Raji (cell line): ENCODE results near the gene RTF2.

Source experiments
- POLR2A ChIP-seq: IDR thresholded peaks from 2 replicates; pipeline ENCODE4 v1.6.1; 2011; ENCODE audit warnings: low read depth, low read length, control low read depth; ENCODE audit not compliant: insufficient read depth

Gene RTF2

GRCh38 chr20:56449459-56449858, 19.0 kb upstream of the RTF2 start:
- no peak for TF ChIP-seq POLR2A

GRCh38 chr20:56451056-56451765, 17.2 kb upstream of the RTF2 start:
- no peak for TF ChIP-seq POLR2A

GRCh38 chr20:56453352-56453751, 15.1 kb upstream of the RTF2 start:
- no peak for TF ChIP-seq POLR2A

GRCh38 chr20:56454754-56455153, 13.7 kb upstream of the RTF2 start:
- TF ChIP-seq POLR2A: no peak

- TF ChIP-seq POLR2A: no peak
Measured at GRCh38 chr20:56458206-56458821, 10.1 kb upstream of the RTF2 start.

- TF ChIP-seq POLR2A: no peak
Measured at GRCh38 chr20:56460459-56460858, 8.0 kb upstream of the RTF2 start.

GRCh38 chr20:56461576-56461975, 6.9 kb upstream of the RTF2 start:
- TF ChIP-seq POLR2A: no peak

- TF ChIP-seq POLR2A: no peak
Measured at GRCh38 chr20:56463428-56463827, 5.0 kb upstream of the RTF2 start.

GRCh38 chr20:56465997-56466396, 2.4 kb upstream of the RTF2 start:
- TF ChIP-seq POLR2A: no peak

- no peak for TF ChIP-seq POLR2A
Measured at GRCh38 chr20:56467968-56468315, 485 bp upstream of the RTF2 start.

- no peak for TF ChIP-seq POLR2A
Measured at GRCh38 chr20:56469077-56469449, 636 bp downstream of the RTF2 start.

GRCh38 chr20:56483970-56484369, 15.5 kb downstream of the RTF2 start:
- no peak for TF ChIP-seq POLR2A

GRCh38 chr20:56487216-56487615, 18.8 kb downstream of the RTF2 start:
- TF ChIP-seq POLR2A: no peak

- no peak for TF ChIP-seq POLR2A
Measured at GRCh38 chr20:56488566-56488965, 20.1 kb downstream of the RTF2 start.

- no peak for TF ChIP-seq POLR2A
Measured at GRCh38 chr20:56501116-56501515, 32.7 kb downstream of the RTF2 start.

- no peak for TF ChIP-seq POLR2A
Measured at GRCh38 chr20:56503916-56504315, 35.5 kb downstream of the RTF2 start.
